K562 (cell line): Measurements from ENCODE around the gene BMPER. TPM values are rescaled to one million over a fixed set of nuclear protein-coding genes. Genes with fewer than 3 reads are reported as not detected.

Experiments
- ATAC-seq: fragments of 200-7000 bp; cut with Tn5 transposase; 3 replicates; pipeline ENCODE4 v1.9.1; 2020; ENCODE audit warnings: moderate library complexity
- BruUV-seq: library from RNA; stranded (reverse); fragments of 400-500 nt; replicated peaks from 2 replicates; lab custom pipeline; 2021; lab: Mats Ljungman, UMichigan
- CTCF ChIA-PET: fragments of 300-600 bp; formaldehyde crosslinking; extraction: SDS; loops from one replicate; lab custom pipeline; 2021; ENCODE audit warnings: low intra/inter-chr PET ratio; lab: Yijun Ruan, JAX
- POLR2A ChIA-PET: fragments of 300-600, 350-650 bp; sonication (Branson Sonifier 250); formaldehyde crosslinking; extraction: SDS; loops from one replicate; lab custom pipeline; 2021; ENCODE audit warnings: antibody characterized with exemption, inconsistent platforms; lab: Yijun Ruan, JAX
- DNase-seq, 4 experiments: peaks; one replicate each; pipeline versions ENCODE4 v3.0.0 to v3.0.0-alpha.2; 2011 to 2018; ENCODE audit warnings: low spot score in 3 of 4, mixed read lengths in 3 of 4; ENCODE audit errors: extremely low read depth in 1 of 4
- FAIRE-seq: peaks from 2 replicates; lab custom pipeline; 2011; peaks lifted over from hg19 to GRCh38; lab: Jason Lieb, UNC
- H2AFZ ChIP-seq: 2 replicates; pipeline ENCODE4 v1.6.0; 2011; ENCODE audit warnings: low read depth, low read length, control low read depth, inconsistent platforms
- H3K27ac ChIP-seq: fragments of 200-600 bp; 3 replicates; pipeline ENCODE4 v1.8.0; 2011; ENCODE audit warnings: low read depth, mild to moderate bottlenecking, control low read depth, inconsistent platforms, low read length, moderate library complexity, mixed read lengths; ENCODE audit errors: extremely low read depth
- H3K27me3 ChIP-seq, 2 experiments: fragments of 300-600 bp in 1 of 2; 2 replicates in 1 of 2; 3 replicates in 1 of 2; pipeline versions ENCODE4 v1.6.0 to v1.8.0; 2011; ENCODE audit warnings: inconsistent platforms in 2 of 2, low read length in 2 of 2, mild to moderate bottlenecking in 1 of 2, mixed read lengths in 1 of 2, moderate library complexity in 1 of 2; ENCODE audit not compliant: control insufficient read depth in 2 of 2, insufficient read depth in 2 of 2
- H3K36me3 ChIP-seq: fragments of 300-600 bp; 3 replicates; pipeline ENCODE4 v1.8.0; 2011; ENCODE audit warnings: mild to moderate bottlenecking, low read length, inconsistent platforms; ENCODE audit not compliant: control insufficient read depth, insufficient read depth
- H3K4me1 ChIP-seq, 2 experiments: fragments of 200-600 bp in 1 of 2; replicated peaks in 1 of 2; 2 replicates in 1 of 2; 3 replicates in 1 of 2; pipeline versions ENCODE4 v1.5.1 to v1.8.0; 2011; ENCODE audit warnings: inconsistent platforms in 2 of 2, low read length in 2 of 2, mild to moderate bottlenecking in 1 of 2, mixed read lengths in 1 of 2, moderate library complexity in 1 of 2; ENCODE audit not compliant: control insufficient read depth in 2 of 2, insufficient read depth in 2 of 2
- H3K4me2 ChIP-seq: 2 replicates; pipeline ENCODE4 v1.6.1; 2011; ENCODE audit warnings: low read length, control low read depth, inconsistent platforms, mixed read lengths; ENCODE audit not compliant: insufficient read depth
- H3K4me3 ChIP-seq: fragments of 200-600 bp; sonication (generic), shearing (Covaris generic); 2 replicates; pipeline ENCODE4 v1.5.1; 2016; ENCODE audit warnings: control low read depth, inconsistent platforms
- H3K79me2 ChIP-seq: fragments of 200-600 bp; 3 replicates; pipeline ENCODE4 v1.8.0; 2011; ENCODE audit warnings: low read length, inconsistent platforms; ENCODE audit not compliant: control insufficient read depth, insufficient read depth
- H3K9ac ChIP-seq, 2 experiments: 2 replicates each; pipeline versions ENCODE4 v1.6.0 to v1.6.1; 2011; ENCODE audit warnings: low read depth in 2 of 2, low read length in 2 of 2, control low read depth in 1 of 2, inconsistent platforms in 1 of 2, mild to moderate bottlenecking in 1 of 2, mixed read lengths in 1 of 2; ENCODE audit not compliant: insufficient read depth in 1 of 2
- H3K9me1 ChIP-seq: one replicate; pipeline ENCODE4 v1.6.0; 2011; ENCODE audit warnings: inconsistent platforms, mild to moderate bottlenecking, low read length, moderate library complexity; ENCODE audit not compliant: control insufficient read depth, insufficient read depth
- H3K9me3 ChIP-seq: replicated peaks from 2 replicates; pipeline ENCODE4 v1.5.1; 2011; ENCODE audit warnings: low read depth, low read length, inconsistent platforms; ENCODE audit not compliant: control insufficient read depth, insufficient read depth
- H4K20me1 ChIP-seq: replicated peaks from 2 replicates; pipeline ENCODE4 v1.6.1; 2011; ENCODE audit warnings: low read length, inconsistent platforms, mixed read lengths; ENCODE audit not compliant: control insufficient read depth, insufficient read depth
- MAFF ChIP-seq: IDR thresholded peaks from 2 replicates; pipeline ENCODE4 v1.6.1; 2012; ENCODE audit warnings: low read length, improper control_type of control experiment
- MCM7 ChIP-seq, 2 experiments: fragments of 450-650 bp; IDR thresholded peaks; 2 replicates each; pipeline ENCODE4 v1.6.1; 2016 to 2018
- POLR2B ChIP-seq: fragments of 450-650 bp; IDR thresholded peaks from 2 replicates; pipeline ENCODE4 v1.6.1; 2018; ENCODE audit warnings: low read depth; ENCODE audit not compliant: partially characterized antibody
- ZNF511 ChIP-seq: sonication (generic); formaldehyde crosslinking; IDR thresholded peaks from 2 replicates; pipeline ENCODE4 v1.8.0; 2022; ENCODE audit warnings: mild to moderate bottlenecking, missing genetic modification reagents
- ZNF586 ChIP-seq: fragments of 450-650 bp; formaldehyde crosslinking; conservative IDR thresholded peaks from 2 replicates; pipeline ENCODE4 v1.4.0; 2020; ENCODE audit warnings: mild to moderate bottlenecking, moderate library complexity
- ZNF764 ChIP-seq: fragments of 250-450 bp; sonication (Bioruptor Pico); IDR thresholded peaks from 2 replicates; pipeline ENCODE4 v1.4.0; 2020; ENCODE audit warnings: low read depth, mild to moderate bottlenecking, moderate library complexity
- WGBS: fragments of 100-300 bp; shearing (Covaris generic); methylation state at CpG from one replicate; pipeline ENCODE4 v1.1.6; 2016; ENCODE audit warnings: low coverage, mixed read lengths; ENCODE audit not compliant: insufficient coverage; ENCODE audit errors: missing lambda C conversion rate; 5-methylcytosine and 5-hydroxymethylcytosine counted together
- in situ Hi-C: fragments of 300-500 bp; cut with MboI; formaldehyde crosslinking; loops from 4 replicates; pipeline ENCODE4 v1.15.0; 2018; ENCODE audit warnings: inconsistent platforms, mixed read lengths
- intact Hi-C: fragments of 100-400 bp; cut with micrococcal nuclease; formaldehyde crosslinking; loops from 2 replicates; pipeline ENCODE4 v1.14.2; 2022
- polyA plus RNA-seq, 8 experiments: library from polyadenylated mRNA; depleted of rRNA in 4 of 8; stranded (reverse) in 5 of 8; unstranded in 3 of 8; fragments of >200 nt; fragmentation: Nextera tagmentation in 2 of 8; fragmentation: Illumina TruSeq in 1 of 8; extraction: Ambion mirVana in 2 of 8; extraction: Trizol in 1 of 8; gene quantifications; 2 replicates each; pipeline versions ENCODE4 v1.2.1 to v1.2.3, GENCODE V29; 2011 to 2014; ENCODE audit warnings: inconsistent platforms in 1 of 8, missing spikeins in 1 of 8
- total RNA-seq, 7 experiments: library from RNA; depleted of rRNA in 6 of 7; stranded (reverse); fragments of >200 nt in 6 of 7; fragmentation: Illumina TruSeq in 2 of 7; extraction: Trizol in 2 of 7; gene quantifications; 2 replicates each; pipeline versions ENCODE4 v1.2.1 to v1.2.3, GENCODE V29; 2011 to 2021; ENCODE audit warnings: low replicate concordance in 1 of 7

BMPER gene
- total and polyA plus RNA-seq, 9 of the 15 experiments (the other 6 are each of a cell fraction or from before 2014, with no cell fraction given), result not detected

- Histone ChIP-seq H3K4me3 (no peak overlapping the region), H2AFZ (no peak overlapping the region), H3K4me2 (no peak overlapping the region), H4K20me1 (no peaks in the 10 kb centered on the region), H3K36me3 (no peaks in the 10 kb centered on the region), H3K9ac (no peak overlapping the region), H3K27ac (no peak overlapping the region), H3K9me3 (no peaks in the 10 kb centered on the region), H3K9me1 (no peaks in the 10 kb centered on the region), H3K79me2 (no peaks in the 10 kb centered on the region), H3K4me1 (no peaks in the 10 kb centered on the region), H3K27me3 (no peaks in the 10 kb centered on the region)
- no TSS peak for BruUV-seq
- in situ Hi-C loops, result no loop called here
- DNase-seq (no peak), ATAC-seq (no peak), FAIRE-seq (no peak)
- TF ChIP-seq ZNF586 (CRISPR knock-in tag) (no peak), POLR2B (no peak), ZNF511 (no peak), ZNF764 (CRISPR knock-in tag) (no peak), MCM7 (IDR thresholded peaks at IDR 0.05) (no peak), MAFF (no peak)
- ChIA-PET POLR2A (interaction anchor here (0.5 kb wide), 1 partner anchor 366 kb away, joined by 4 read pairs; no protein-coding TSS in a partner anchor), CTCF (no interaction called here)
- intact Hi-C loops, result no loop called here
- 4% methylated on average over 4 of the region's 4 CpGs for WGBS
Measured at GRCh38 chr7:34041707-34042106, 136.4 kb downstream of the BMPER start.

GRCh38 chr7:34042406-34042805 lies 137.1 kb downstream of the BMPER start:
- BruUV-seq, result no TSS peak
- 6% methylated on average over 2 of the region's 2 CpGs for WGBS
- Histone ChIP-seq H3K4me1 (no peaks in the 10 kb centered on the region), H3K79me2 (no peaks in the 10 kb centered on the region), H3K9me1 (no peaks in the 10 kb centered on the region), H4K20me1 (no peaks in the 10 kb centered on the region), H3K36me3 (no peaks in the 10 kb centered on the region), H3K9me3 (no peaks in the 10 kb centered on the region), H3K4me3 (no peak overlapping the region), H3K27ac (no peak overlapping the region), H3K9ac (no peak overlapping the region), H3K4me2 (no peak overlapping the region), H2AFZ (no peak overlapping the region), H3K27me3 (no peaks in the 10 kb centered on the region)
- no peak for ATAC-seq
- no peak for DNase-seq
- no peak for FAIRE-seq
- TF ChIP-seq ZNF764 (CRISPR knock-in tag), result no peak
- intact Hi-C loops (no loop called here), in situ Hi-C loops (no loop called here)
- POLR2A ChIA-PET, result interaction anchor here (0.5 kb wide), 1 partner anchor 367 kb away, joined by 4 read pairs; no protein-coding TSS in a partner anchor
- CTCF ChIA-PET, result no interaction called here
